ENCODE results near the gene RICTOR.

DNA sequence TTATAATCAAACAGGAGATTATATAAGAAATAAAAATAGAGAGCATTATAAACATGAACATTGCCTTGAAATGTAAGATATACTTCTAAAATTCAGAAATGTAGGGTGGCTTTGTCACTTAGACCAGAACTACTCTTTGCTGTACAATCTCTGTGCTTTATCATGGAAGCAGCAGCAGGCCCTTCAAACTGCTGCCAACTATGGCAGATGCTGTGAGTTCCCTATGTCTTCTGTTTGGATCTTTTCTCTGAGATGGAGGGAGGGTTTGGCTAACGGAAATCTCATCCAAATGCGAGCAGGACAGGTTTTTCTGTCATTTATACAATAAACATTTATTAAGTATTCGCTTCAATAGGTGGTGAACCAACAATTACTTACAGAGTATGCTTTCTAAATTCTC is 34.8 kb upstream of the RICTOR start:
- TF ChIP-seq POLR2A (IDR thresholded peaks at IDR 0.05): no peak
- TF ChIP-seq, protein P1, sequence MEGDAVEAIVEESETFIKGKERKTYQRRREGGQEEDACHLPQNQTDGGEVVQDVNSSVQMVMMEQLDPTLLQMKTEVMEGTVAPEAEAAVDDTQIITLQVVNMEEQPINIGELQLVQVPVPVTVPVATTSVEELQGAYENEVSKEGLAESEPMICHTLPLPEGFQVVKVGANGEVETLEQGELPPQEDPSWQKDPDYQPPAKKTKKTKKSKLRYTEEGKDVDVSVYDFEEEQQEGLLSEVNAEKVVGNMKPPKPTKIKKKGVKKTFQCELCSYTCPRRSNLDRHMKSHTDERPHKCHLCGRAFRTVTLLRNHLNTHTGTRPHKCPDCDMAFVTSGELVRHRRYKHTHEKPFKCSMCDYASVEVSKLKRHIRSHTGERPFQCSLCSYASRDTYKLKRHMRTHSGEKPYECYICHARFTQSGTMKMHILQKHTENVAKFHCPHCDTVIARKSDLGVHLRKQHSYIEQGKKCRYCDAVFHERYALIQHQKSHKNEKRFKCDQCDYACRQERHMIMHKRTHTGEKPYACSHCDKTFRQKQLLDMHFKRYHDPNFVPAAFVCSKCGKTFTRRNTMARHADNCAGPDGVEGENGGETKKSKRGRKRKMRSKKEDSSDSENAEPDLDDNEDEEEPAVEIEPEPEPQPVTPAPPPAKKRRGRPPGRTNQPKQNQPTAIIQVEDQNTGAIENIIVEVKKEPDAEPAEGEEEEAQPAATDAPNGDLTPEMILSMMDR (IDR thresholded peaks at IDR 0.05): no peak

Data from ovary (tissue), 3 donors.